NCI-H1436 treated with DMSO at 0.1 percent for 48 hours (cell line): ENCODE data around the gene KCND3.

Source experiments
- DNase-seq: peaks from one replicate; lab custom pipeline; 2025; lab: John Stamatoyannopoulos, UW

KCND3 gene

DNA sequence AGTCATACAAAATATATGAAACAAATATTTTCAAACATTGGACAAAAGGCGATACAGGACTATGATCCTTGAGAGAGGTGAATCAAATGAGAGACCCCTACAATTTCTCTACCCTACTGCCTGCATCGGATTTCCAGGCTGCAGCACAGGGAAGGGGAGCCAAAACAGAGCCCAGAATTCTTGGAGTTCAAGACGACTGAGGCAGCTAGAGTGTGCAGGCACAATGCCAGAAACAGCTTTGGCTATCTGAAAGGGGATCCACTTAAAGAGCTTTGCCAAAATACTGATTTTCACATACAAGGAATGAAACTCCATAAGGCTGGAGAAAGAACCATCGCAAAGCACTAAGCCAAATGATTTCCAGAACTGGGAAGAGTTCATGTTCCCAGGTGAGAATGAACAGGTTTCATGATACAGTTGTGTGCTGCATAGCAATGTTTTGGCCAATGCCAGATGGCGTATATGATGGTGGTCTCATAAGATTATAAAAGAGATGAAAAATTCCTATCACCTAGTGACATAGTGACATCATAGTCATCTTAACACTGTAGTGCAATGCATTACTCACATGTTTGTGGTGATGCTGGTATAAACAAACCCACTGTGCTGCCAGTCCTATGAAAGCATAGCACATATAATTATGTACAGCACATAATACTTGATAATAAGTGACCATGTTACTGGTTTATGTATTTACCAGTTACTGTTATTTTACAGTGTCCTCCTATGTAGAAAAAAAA lies 77.5 kb downstream of the KCND3 start:
- DNase-seq = no peak

DNA sequence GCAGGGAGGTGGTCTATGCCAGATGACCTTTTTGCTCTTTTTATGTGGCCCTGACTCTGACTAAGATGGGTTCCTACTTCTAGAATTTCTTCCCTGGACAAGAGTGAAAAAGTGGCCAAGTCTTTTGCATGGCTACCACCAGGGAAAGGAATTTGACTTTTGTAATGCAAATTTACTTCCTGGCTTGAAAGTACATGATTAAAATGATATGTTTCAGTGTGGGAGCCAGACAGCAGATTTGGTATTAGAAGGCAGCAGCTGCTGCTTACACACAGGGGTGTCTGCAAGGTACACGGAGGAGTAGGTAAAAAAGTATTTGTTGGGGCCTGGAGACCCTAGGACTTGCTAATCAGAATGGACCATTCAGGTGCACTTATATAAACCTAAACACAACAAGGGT lies 78.4 kb downstream of the KCND3 start:
- DNase-seq = no peak

DNA sequence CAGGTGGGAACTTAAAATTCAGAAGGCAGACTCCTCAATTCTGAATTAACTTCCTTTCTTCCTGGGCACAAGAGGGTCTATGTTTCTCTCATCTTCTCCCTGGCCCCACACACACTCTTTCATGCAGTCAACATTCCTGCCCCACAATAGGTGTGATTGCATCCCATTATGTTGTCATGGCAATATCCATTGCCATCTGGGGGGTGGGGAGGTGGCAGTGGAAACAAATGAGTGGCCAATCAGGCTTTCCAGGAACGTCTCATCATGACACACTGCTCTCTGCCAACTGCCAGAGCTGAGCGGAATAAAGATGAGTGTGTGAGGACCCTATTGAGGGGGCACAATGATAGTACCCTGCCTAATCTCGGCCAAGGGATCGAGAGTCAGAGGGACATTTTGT lies 80.4 kb downstream of the KCND3 start:
- DNase-seq = no peak

DNA sequence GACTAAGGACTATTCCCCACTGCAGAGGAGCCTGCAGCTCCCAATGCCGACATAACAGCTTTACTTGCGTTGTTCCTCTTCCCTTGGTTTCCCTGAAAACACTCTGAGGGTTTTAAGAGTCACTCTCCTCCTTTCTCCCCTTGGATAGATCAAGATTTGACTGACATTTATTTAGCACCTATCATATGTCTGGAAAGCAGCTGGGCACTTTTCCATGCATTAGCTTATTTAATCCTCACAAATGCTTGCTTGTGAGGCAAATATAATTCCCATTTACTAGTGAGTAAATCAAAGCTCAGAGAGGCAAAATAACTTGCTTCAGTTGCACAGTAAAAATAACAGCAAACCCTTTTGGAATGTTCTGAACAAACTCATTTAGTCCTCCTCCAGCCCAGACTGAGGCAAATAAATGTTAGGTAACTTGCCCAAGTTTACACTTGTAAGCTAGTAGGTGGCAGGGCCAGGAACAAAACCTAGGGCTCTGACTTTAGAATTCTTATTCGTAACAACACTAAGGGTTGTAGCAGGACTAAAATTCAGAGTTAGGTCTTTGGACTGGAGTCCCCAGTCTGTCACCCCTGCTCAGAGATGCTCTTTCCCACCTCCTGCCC lies 81.4 kb downstream of the KCND3 start:
- no peak for DNase-seq

DNA sequence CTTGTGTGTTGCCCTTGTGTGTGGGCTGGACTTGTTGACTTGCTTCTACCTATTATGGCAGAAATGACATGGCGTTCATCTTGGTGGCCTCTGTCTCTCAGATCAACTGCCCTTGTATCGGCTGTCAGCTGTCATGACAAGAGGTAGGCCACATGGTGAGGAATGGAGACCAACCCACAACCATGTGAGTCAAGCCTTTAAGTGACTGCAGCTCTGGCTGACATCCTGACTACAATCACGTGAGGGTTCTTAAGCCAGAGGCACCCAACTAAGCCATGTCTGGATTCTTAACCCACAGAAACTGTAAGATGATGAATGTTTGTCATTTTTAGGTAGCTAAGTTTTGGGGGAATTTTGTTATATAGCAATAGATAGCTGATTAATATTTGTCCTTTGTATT lies 82.1 kb downstream of the KCND3 start:
- DNase-seq = no peak

DNA sequence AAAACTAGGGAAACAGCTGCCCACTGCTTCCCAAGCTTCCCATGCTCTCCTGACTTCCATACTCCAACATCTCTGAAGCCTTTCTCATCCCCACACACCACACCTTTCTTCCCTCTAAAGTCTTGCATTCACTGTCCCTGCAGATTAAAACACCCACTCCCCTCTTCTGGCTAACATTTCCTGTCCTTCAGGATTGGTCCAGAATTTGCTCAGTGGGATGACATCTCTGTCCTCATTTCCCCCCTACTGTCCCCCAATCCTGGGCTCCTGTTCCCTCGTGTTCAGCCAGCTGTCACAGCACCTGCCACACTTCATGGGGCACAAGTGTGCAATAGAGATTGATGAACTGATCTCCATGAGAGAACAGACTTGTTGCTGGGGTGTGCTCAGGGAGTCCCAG lies 82.7 kb downstream of the KCND3 start:
- DNase-seq = no peak

DNA sequence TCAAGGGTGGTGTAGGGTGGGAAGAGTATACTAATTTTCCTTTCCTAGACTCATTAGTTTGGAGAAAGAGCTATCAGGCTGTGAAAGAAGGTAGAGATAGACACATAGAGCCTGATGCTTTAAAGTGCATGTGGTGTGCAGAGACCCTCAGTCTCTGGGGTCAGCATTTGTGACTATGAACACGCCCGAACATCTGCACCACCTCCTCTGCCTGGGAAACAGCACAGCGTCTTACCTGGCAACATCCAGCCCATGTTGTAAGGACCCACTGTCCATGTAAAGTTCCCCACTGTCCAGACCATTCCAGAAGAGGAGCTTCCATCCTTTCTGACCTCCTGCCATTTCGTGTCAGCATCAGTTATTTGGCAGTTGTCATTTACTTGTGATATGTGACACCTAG lies 83.4 kb downstream of the KCND3 start:
- no peak for DNase-seq

DNA sequence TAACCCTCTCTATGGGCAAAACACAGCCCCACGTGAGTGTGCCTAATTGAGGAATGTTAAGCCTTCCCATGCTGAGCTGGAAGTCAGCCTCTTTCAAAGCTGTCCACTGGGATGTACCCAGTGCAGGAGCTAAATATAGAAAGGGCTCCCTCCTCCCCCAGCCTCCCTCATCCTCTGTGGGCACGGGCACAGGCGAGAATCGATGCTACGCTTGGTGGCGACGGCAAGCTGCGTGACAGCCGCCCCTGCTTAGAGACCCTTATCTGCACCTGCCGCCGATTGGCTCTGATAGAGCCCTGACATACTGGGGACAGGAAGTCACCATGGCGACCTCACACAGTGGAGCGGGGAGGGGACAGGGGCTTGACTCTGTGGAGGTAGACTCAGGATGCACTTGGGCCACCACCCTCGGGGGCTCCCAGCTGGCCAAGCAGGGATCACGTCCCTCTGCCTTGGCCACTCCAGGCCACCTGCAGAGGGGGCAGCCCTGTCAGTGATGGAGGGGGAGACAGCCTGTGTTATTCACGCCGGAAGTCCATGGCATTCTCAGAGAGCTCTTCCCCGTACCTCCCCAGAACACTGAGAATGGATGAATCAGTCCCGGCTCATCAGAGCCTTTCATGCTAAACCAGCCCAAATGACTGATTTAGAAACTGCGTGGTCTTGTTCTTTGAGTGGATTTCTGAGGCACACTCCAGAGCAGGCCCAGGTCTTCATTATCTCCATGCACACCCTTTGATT lies 84.8 kb downstream of the KCND3 start:
- DNase-seq = peak; percentile 76

DNA sequence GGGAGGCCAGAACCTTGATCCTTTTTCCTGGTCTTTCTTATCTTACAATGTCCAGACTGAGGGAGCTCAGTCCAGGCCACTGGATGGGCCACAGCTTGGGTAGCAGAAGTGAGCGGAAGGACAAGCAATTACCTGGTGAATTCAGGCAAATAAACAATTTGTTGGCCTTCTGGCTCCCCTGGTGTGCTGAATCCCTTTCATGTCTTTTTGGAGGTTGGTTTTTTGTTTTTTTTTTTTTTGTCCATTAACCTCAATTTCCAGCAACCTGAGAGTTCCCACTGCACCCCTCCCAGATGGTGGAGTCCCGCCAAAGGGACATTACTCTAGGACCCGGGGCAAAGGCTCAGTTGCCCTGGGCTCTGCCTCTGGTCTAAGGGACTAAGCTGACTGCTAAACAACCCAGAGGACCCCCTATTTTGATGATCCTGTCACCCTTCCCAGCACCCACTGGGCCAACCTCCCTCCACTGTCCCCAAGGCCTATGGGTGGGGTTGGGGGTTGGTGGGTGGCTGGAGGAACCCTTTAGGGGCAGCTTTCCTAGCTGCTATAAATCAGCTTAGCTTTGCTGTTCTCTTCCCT lies 85.5 kb downstream of the KCND3 start:
- no peak for DNase-seq

DNA sequence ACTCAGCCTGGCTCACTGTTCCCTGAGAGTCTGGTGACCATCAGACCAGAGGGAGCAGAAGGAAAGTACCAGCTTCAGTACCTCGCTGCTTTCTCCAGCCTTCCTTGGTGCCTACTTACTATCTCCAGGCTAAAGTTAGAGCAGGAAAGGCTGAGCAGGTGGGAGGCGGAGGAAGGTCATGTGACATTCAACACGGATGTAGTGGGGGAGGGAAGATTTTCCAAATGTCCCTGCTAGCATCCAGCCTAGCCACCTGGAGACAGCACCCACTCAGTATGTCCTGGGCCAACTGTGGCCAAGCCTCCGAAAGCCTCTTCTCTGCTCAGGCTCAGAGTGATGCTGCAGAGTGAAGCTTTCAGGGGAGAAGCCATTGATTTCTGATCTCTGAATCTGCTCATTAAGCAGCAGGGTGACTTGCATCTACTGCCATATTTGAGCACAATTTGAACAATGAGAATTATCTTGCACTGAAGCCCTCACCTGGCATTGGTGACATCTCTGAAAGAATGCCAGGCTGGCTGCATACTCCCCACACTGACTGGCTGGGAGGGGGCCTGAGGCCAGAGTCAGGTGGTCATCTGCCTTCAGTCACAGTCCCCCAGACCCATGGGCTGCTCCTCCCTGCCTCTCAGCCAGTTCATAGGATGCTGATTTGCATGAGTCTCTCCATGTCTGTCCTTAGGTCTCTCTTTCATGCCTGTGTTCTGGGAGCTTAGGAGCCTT lies 86.2 kb downstream of the KCND3 start:
- DNase-seq = no peak

DNA sequence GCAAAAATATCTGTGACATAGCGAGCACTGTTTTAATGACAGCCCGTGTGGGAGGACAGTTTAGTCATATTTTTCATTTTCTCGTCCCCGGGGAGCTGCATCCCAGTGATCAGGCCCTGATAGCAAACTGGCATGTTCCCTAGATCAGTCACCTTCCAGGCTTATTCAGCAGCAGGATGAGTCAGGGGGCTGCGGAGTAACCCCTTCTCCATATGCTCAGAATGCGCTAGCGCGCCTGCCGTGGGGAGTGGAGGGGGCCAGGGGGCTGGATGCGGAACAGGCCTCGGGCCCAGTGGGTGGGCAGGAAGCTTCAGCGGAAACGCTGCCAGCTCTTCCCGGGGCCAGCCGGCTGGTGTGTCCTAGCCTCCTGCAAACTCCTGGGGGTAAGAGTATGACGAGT lies 94.0 kb downstream of the KCND3 start:
- DNase-seq = no peak

DNA sequence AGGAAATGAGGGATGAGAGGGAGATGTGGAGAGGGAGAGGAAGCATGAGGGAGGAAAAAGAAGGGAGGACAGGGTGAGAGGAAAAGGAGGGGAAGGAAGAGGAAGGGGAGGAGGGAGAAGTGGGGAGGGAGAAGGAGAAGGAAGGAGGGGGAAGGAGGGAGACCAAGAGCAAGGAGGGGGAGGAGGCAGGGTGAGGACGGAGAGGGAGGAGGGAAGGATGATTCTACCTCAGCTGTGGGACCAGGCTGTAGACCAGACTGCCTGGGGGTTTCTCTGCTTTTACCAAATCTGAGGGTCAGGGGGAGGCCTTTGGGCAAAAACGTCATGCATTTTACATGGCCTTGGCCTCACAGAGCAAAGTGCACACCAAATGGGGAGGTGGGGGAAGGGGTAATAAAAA lies 94.5 kb downstream of the KCND3 start:
- DNase-seq = no peak

DNA sequence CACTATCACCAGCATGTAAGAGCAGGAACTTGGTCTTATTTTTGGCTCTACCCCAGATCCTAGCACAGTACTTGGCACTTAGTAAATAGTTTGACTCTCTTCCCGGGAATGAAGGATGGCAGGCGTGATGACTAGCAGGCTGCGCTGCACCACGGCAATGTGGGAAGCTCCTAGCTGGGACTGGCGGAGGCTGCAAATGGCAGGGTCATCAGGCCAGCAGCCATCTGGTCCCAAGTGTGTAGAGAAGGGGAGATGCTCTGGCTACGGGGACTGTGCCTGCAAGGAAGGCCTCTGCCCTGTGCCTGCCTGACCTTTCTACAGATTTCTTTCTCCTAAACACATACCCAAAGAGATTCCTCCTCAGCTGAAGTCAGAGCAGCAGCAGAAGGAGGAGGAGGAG lies 95.0 kb downstream of the KCND3 start:
- no peak for DNase-seq

DNA sequence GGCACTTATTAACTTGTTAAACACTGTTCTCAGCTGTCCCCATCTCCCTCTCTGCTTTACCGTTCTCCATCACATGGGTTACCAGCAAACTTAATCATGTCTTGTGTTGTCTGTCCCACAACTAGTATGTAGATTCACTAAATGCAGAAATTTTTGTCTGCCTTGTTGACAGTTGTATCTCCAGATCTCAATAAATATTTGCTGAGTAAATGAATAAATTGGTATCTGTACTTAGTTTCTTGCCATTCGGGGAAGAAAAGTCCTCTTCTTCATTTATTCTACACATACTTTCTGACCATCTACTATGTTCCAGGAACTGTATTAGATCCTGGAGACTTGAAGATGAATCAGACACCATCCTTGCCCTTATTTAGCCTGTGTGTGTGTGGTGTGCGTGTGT lies 97.9 kb downstream of the KCND3 start:
- DNase-seq = no peak

DNA sequence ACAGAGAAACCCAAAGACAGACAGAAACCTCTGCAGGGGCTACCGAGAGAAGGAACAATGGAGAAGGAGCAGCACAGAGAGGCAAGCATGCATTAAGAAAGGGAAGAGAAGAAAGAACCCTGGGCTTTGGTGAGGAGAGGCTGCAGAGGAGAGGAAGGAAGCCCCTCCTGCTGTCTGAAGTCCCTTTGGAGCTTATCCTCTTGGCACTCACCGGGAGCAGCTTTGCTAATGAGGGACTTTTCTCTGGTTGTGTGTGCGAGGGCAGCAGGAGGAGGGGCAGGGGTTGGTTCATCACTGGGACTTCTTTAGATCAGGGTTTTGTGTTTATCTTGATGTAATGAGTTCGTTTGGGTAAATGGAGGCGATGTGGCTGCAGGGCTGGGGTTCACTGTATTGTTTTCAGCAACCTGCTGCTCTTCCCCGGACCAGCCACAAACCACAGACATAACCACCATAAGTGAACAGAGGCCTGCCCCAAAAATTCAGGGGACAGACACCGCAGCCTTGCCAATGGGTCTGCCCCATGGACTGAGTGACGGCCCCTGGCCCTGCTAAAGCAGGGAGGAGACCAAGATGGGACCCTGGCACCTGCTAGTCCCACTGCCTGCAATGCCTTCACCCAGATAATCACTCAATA lies 100.6 kb downstream of the KCND3 start:
- no peak for DNase-seq

DNA sequence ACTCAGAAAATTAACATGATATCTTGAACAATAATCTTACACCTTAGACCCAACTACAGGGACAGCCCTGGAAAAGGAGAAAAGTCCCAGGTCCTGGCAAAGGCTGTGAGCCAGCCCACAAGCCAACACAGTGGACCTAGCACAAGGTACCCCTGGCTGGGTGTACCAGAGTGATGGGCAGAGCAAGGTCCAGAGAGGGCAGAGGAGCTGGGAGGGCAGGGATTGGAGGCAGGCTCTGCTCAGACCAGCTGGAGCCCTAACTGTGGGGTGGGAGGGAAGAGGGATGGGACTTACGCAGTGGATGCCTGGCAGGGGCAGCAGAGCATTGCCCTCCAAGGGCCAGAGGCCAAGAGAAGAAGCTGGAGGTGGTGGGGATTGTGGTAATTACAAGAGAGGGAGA lies 101.6 kb downstream of the KCND3 start:
- no peak for DNase-seq

DNA sequence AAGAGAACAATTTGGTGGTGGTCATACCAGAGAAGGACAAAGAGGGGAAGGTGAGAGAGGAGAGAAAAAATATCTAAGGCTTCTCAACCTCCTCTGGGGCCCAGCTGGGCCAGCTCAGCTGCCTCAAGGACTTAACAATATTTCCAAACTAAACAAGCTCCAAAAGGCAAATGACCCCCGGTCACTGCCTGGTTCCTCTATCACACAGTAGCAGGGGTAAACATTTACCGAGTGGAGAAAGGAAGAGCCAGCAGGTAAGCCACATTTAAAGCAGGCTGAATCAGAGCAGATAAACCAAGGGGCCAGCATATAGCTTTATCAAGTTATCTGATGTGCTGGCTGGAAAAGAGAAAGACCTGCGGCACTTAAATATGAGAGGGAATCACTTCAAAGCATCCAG lies 102.1 kb downstream of the KCND3 start:
- no peak for DNase-seq

DNA sequence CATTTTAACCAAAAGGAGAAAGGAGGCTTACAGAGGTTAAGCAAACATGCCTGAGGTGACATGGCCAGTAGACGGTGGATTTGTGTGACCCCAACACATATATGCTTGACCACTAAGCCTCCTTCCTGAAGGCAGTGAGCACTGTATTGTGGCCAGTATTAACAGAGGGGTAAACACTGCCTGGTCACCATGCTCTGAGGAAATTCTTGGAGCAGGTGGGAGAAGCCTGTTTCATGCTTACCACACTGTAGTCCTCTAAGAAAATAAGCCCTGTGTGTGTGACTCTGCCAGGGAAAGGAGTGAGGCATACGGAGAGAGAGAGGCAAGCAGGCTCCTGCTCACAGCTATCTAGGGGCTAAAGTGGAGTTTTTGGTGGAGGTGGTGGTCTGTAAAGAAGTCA lies 102.7 kb downstream of the KCND3 start:
- no peak for DNase-seq

DNA sequence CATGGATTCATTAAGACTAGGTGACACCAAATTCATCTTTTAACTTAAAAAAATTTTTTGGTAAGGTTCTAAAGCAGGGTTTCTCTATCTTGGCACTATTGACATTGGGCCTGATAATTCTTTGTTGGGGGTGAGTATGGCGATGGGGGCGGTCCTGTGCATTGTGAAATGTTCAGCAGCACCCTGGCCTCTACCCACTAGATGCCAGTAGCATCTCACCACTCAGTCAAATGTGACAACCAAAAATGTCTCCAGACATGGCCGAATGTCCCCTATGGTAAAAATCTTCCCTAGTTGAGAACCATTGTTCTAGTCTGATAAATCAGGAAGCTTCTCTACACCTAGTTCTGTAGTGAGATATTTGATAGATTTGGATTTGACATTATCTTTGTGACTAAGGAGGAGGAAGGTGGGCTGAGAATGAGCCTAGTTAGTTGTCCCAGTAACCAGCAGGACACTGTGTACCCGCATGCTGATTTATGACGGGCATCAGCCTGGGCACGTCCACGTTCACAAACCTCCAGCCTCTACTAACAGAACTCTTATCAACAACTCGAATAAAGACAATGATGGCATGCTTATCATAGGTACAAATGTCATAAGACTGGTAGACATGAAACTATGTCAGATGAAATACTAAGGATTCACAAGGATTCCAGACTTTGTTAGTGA lies 104.6 kb downstream of the KCND3 start:
- DNase-seq = no peak

DNA sequence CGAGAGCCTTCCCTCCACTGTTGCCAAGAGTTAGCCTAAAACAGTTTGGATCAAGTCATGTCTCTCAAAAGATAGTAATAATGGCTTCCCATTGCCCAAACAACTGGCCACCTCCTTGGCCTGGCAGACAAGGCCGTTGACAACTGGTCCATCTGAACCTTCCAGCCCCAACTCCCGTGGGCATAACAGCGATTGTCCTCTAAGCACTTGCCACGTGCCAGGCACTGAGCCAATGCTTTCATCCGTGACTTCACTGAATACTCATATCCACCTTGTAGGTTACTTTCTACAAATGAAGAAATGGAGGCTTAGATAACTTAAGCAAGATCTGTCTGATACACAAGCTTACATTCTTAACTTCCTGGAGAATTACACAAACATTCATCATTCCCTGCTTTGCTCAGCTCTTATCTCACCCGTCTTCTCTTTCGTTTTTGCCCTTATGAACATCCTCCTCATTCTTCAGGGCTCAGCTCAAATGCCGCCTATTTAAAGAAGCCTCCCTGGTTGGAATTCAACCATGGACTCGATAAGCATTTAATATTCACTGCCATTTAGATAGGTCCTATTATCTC lies 106.4 kb downstream of the KCND3 start:
- no peak for DNase-seq

DNA sequence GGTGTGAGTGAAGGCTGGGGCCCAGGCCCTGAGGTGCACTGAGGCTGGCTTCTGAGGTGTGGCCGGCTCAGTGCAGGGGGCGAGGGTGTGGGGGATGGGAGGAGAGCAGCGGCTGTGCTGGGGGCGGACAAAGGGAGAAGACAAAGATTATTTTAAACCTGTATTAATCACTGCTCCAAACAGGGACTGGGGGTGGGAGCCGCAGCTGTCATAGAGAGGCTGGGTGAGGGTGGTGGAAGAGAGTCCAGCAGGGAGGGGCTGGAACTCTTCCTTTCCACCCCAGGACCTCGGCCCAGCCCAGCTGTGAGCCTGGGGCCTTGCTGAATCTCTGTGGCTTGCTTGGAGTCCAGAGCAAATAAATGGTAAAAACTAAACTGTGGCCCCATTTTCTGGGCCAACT lies 106.9 kb downstream of the KCND3 start:
- no peak for DNase-seq
